DOHH2 (cell line): ENCODE data around the gene COL4A1.

ENCODE experiments used
- EZH2phosphoT487 ChIP-seq: fragments of 200-600 bp; sonication (generic); IDR thresholded peaks from 2 replicates; pipeline ENCODE4 v1.6.1; 2017; ENCODE audit warnings: borderline replicate concordance, mild to moderate bottlenecking, antibody characterized with exemption, low read length, moderate library complexity, mixed read lengths
- TF ChIP-seq, protein P1 (sequence below): fragments of 200-600 bp; sonication (generic); IDR thresholded peaks from one replicate; pipeline ENCODE4 v1.5.1; 2014; ENCODE audit warnings: antibody characterized with exemption, mild to moderate bottlenecking, low read depth, low read length; ENCODE audit not compliant: poor library complexity, severe bottlenecking

DNA sequence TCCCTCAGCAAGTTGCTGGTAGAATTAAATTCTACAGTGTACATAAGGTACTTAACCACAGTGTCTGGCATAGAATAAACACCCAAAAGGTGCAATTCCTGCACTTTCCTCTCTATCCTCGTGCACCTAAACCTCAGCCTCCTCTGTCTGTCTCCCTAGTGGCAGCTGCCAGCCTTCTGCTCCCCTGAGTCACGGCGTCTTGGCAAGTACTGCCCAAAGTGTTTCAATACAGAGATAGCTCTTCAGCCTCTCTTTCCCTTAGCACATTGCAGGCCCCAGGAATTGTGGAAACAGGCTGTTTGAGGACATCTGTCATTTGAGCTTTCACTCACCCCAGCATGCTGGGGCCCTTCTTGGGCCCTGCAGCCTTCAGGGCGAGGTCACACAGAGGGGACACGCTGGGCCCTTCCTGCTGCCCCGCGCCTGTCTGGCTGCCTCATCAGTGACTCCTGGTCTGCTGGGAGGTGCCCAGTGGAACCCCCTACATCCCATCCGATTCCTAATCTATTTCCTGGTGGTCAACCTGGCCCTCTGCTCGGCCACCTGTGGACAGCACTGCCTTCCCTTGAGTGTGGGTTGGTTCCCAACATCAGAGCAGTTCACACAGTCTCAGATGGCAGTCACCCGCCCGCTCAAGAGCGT lies 19.4 kb upstream of the COL4A1 start:
- no peak for TF ChIP-seq EZH2phosphoT487
- TF ChIP-seq, protein P1, sequence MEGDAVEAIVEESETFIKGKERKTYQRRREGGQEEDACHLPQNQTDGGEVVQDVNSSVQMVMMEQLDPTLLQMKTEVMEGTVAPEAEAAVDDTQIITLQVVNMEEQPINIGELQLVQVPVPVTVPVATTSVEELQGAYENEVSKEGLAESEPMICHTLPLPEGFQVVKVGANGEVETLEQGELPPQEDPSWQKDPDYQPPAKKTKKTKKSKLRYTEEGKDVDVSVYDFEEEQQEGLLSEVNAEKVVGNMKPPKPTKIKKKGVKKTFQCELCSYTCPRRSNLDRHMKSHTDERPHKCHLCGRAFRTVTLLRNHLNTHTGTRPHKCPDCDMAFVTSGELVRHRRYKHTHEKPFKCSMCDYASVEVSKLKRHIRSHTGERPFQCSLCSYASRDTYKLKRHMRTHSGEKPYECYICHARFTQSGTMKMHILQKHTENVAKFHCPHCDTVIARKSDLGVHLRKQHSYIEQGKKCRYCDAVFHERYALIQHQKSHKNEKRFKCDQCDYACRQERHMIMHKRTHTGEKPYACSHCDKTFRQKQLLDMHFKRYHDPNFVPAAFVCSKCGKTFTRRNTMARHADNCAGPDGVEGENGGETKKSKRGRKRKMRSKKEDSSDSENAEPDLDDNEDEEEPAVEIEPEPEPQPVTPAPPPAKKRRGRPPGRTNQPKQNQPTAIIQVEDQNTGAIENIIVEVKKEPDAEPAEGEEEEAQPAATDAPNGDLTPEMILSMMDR = no peak
